Ascending aorta (tissue), 2 donors: ENCODE data around the gene CADPS2. TPM values are rescaled to one million over a fixed set of nuclear protein-coding genes. Genes with fewer than 3 reads are reported as not detected.

Experiments
- DNase-seq, 2 donors: peaks; one replicate each; pipeline ENCODE4 v3.0.0-alpha.2; 2019; ENCODE audit warnings: low spot score in 2 of 2
- H3K27ac ChIP-seq, 2 donors: fragments of 200-600 bp; sonication (generic); one replicate each; pipeline ENCODE4 v1.5.1; 2016 to 2017; ENCODE audit warnings: mild to moderate bottlenecking in 1 of 2
- H3K27me3 ChIP-seq: fragments of 200-600 bp; sonication (generic); one replicate; pipeline ENCODE4 v1.5.1; 2017
- H3K36me3 ChIP-seq, 2 donors: fragments of 200-600 bp; sonication (generic); one replicate each; pipeline ENCODE4 v1.5.1; 2016
- H3K4me1 ChIP-seq, 2 donors: fragments of 200-600 bp; sonication (generic); one replicate each; pipeline ENCODE4 v1.5.1; 2016 to 2017; ENCODE audit warnings: mild to moderate bottlenecking in 1 of 2
- H3K4me3 ChIP-seq, 2 donors: fragments of 200-600 bp; sonication (generic); one replicate each; pipeline ENCODE4 v1.5.1; 2016 to 2017; ENCODE audit warnings: mild to moderate bottlenecking in 1 of 2
- H3K9me3 ChIP-seq, 2 donors: fragments of 200-600 bp; sonication (generic); one replicate each; pipeline ENCODE4 v1.5.1; 2016
- intact Hi-C: fragments of 100-400 bp; cut with DNase I; formaldehyde crosslinking; loops from one replicate; pipeline ENCODE4 v1.15.1; 2023
- total RNA-seq: library from RNA; depleted of rRNA; stranded (reverse); fragments of >200 nt; gene quantifications from one replicate; pipeline ENCODE4 v1.1.0, GENCODE V29; 2016
- TF ChIP-seq, protein P1 (sequence below), 3 experiments: fragments of 200-600 bp in 2 of 3; fragments of 450-650 bp in 1 of 3; sonication (generic) in 2 of 3; IDR thresholded peaks; one replicate each; pipeline ENCODE4 v1.5.1; 2016 to 2019; ENCODE audit warnings: antibody characterized with exemption in 3 of 3, mild to moderate bottlenecking in 1 of 3, moderate library complexity in 1 of 3

CADPS2 gene
- total RNA-seq, 1 donor from 2014 or later: 31.8 TPM

DNA sequence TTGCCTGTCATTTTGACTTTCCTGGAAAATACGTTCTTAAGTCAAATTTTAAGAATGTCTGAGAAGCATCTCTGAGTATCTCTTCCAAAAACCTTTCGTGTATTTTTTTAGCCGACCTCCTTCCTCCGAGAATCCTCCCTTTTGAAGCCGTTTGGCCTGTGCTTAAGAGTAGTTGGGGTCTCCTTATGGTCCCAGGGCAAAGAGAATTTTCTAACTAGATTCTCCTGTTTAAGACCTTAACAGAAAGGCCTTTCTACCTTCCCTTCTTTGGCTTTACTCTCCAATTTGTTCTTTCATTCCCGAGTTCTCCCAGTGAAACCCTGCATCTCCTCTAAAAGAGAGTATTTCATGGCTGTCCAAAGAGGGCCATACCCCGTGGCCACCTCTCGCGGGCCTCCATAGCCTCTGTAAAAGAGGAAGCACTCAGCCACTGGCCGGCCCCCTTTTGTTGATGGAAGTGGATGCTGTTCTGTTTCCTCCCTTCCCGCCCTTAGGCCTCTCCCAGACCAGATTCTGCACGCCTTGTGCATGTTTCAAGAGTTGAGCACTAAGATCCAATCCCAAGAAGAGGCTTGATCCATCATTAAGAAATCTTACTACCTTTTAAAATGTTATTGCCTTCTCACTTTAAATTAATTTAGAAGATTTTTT lies 575.1 kb downstream of the CADPS2 start:
- Histone ChIP-seq H3K4me1 (no peaks in the 10 kb centered on the region), H3K36me3 (no peaks in the 10 kb centered on the region), H3K4me3 (no peak overlapping the region), H3K27ac (no peak overlapping the region), H3K27me3 (peaks cover 51% of the 10 kb centered on the region), H3K9me3 (no peaks in the 10 kb centered on the region)
- DNase-seq: no peak
- intact Hi-C loops: no loop called here
- TF ChIP-seq, protein P1, sequence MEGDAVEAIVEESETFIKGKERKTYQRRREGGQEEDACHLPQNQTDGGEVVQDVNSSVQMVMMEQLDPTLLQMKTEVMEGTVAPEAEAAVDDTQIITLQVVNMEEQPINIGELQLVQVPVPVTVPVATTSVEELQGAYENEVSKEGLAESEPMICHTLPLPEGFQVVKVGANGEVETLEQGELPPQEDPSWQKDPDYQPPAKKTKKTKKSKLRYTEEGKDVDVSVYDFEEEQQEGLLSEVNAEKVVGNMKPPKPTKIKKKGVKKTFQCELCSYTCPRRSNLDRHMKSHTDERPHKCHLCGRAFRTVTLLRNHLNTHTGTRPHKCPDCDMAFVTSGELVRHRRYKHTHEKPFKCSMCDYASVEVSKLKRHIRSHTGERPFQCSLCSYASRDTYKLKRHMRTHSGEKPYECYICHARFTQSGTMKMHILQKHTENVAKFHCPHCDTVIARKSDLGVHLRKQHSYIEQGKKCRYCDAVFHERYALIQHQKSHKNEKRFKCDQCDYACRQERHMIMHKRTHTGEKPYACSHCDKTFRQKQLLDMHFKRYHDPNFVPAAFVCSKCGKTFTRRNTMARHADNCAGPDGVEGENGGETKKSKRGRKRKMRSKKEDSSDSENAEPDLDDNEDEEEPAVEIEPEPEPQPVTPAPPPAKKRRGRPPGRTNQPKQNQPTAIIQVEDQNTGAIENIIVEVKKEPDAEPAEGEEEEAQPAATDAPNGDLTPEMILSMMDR (IDR thresholded peaks at IDR 0.05): no peak

DNA sequence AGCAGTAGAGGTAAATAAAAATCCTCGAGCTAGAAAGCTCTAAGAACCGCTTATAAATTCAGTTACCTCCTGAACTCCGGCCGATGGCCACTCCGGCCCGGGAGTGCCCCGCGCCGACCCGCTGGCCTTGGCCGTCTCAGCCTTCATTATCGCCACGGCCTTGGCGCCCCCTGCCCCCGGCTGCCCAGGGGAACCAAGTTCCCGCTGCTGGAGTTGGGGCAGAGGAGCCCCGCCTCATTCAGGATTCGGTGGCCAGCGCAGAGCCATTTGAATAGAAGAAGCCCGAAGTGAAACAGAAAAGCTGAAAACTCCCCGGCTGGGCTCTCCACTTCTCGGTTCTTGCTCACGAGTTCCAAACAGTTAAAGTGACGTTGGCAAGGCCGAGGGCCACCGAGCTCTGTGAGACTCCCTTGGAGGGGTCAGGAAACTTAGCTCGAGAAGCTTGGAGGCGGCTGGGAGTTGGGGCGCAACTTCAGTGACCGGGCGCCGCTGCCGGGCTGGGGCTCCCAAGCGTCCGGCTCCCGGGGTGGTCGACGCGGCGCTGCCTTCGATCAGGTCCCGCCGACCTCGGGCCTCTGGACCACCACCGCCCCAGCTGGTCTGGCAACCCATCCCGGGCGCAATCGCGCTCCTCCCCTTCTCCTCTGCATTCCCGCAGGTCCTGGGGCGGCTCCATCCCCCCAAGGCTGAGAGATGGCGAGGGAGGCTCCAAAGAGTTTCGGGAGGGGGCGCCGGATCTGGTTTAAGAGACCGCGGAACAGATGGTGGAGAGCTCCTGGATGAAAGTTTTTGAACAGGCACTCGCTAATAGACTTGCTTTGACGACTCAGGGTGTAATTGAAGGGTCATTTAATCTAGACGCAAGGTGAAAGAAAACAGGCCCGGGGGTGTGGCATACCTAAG lies 575.9 kb downstream of the CADPS2 start:
- TF ChIP-seq, protein P1 (IDR thresholded peaks at IDR 0.05): no peak
- Histone ChIP-seq H3K4me3 (peak overlapping the region; percentile 46 to 47), H3K9me3 (no peaks in the 10 kb centered on the region), H3K27ac (no peak overlapping the region), H3K4me1 (peaks cover 7 to 8% of the 10 kb centered on the region in 2 donors), H3K36me3 (no peaks in the 10 kb centered on the region), H3K27me3 (peaks cover 52% of the 10 kb centered on the region)
- intact Hi-C loops: no loop called here
- DNase-seq: no peak

DNA sequence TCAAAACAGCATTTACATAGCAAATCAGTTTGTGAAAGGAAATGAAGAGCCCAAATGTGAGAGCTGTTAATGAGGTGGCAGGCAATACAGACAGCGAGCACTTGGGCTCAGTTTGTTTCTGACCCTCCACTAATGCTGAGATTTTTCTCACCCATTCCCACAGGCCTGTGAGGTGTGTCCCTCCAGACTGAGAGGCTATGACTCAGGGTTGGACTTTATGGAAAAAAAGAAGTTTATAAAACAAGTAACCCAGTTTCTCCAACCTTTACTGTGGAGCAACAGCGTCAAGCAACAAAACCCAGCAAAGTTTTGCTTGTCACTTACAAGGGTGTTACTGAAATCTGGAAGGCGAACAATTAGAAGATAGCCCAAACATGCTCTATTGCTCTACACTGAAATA lies 576.8 kb downstream of the CADPS2 start:
- intact Hi-C loops: loop anchor here (10.0 kb wide), 1 partner anchor 1225 kb away; the partner anchor contains the start of gene IQUB
- peaks cover 46% of the 10 kb centered on the region for H3K27me3 ChIP-seq
- H3K36me3 ChIP-seq: no peaks in the 10 kb centered on the region
- H3K4me3 ChIP-seq: no peak overlapping the region
- no peaks in the 10 kb centered on the region for H3K9me3 ChIP-seq
- H3K4me1 ChIP-seq: peaks cover 10 to 13% of the 10 kb centered on the region in 2 donors
- H3K27ac ChIP-seq: no peak overlapping the region
- DNase-seq: no peak
- TF ChIP-seq, protein P1 (IDR thresholded peaks at IDR 0.05): no peak

DNA sequence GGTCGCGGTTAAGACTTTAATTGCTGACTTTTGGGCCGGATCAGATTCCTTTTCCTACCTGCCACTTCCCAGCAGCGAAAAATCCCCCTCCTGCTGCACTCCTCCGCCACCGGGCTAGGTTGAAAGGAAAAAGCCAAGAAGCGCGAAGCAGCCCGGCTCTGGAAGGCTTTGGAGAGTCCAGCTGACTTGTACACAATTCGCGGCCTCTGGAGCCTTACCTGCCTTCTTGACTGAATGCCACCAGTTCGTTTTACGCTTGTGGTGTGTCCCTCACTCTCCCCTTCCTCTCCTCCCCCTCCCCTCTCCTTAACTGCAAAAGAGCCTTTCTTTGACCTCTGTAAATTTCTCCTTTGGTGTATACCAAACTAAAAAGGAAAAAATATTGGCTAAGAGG lies 579.0 kb downstream of the CADPS2 start:
- Histone ChIP-seq H3K9me3 (no peaks in the 10 kb centered on the region), H3K4me1 (peaks cover 10 to 17% of the 10 kb centered on the region in 2 donors), H3K27me3 (peaks cover 44% of the 10 kb centered on the region), H3K27ac (no peak overlapping the region), H3K4me3 (no peak overlapping the region), H3K36me3 (no peaks in the 10 kb centered on the region)
- TF ChIP-seq, protein P1 (IDR thresholded peaks at IDR 0.05): no peak
- DNase-seq: no peak
- intact Hi-C loops: loop anchor here (10.0 kb wide), 1 partner anchor 1228 kb away; the partner anchor contains the start of gene IQUB

DNA sequence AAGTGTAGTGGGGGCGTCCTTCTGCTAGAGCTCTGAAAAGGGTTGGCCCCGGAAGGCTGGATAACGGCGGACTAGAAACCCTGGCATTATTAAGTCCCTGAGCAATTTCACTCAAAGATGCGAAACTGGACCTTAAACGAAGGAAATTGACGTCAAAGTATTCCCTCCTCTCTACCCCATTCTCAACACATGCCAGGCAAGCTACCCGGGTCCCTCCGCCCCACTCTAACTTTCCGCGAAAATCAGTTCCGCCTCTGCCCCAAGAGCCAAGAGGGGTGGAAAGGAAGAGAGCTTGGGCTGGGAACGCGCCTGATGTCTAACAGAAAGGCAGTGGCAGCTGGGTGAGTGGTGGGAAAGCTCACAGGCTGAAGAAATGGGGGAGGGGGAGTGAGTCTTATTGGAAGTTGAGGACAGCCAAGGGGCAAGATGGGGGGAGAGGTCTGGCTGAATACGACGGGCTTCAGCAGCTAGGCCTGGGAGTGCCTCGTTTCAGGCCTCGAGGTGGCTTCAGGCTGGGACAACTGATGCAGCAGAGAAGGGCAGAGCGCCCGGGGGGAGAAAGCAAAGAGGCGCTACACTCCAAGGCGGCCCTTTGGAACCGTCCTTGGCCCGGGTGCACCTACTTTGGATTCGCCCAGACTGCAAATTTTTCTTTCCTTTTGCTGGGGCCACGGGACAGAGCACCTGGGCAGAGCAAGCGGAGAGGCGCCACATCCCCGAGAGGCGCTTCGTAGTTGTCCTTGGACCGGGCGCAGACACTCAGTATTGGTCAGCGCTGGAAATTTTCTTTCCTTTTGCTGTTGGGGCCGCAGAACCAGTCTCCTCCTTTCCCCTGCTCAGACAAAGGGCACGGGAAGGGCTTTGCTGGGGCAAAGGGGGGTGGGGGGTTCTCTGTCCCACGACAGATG lies 579.7 kb downstream of the CADPS2 start:
- peak overlapping the region in 1 of 2 donors; percentile 42 for H3K4me3 ChIP-seq
- no peaks in the 10 kb centered on the region for H3K9me3 ChIP-seq
- intact Hi-C loops: loop anchor here (10.0 kb wide), 1 partner anchor 1228 kb away; the partner anchor contains the start of gene IQUB
- H3K27ac ChIP-seq: no peak overlapping the region
- TF ChIP-seq, protein P1 (IDR thresholded peaks at IDR 0.05): no peak
- H3K27me3 ChIP-seq: peaks cover 40% of the 10 kb centered on the region
- no peak for DNase-seq
- H3K36me3 ChIP-seq: no peaks in the 10 kb centered on the region
- peaks cover 10 to 20% of the 10 kb centered on the region in 2 donors for H3K4me1 ChIP-seq
